Stomach (tissue), 9 donors: ENCODE results near the gene GBP7. TPM values are rescaled to one million over a fixed set of nuclear protein-coding genes. Genes with fewer than 3 reads are reported as not detected.
"Not testable (repeated sequence)": the region's sequence is repeated elsewhere in the genome, so short reads cannot be mapped to it uniquely, and the experiment has no call there.

Source experiments
- DNase-seq, 2 donors: peaks; one replicate each; pipeline versions ENCODE4 v3.0.0 to v3.0.0-alpha.2; 2013 to 2019
- H3K27ac ChIP-seq, 5 donors: fragments of 200-600 bp in 4 of 5; sonication (generic) in 4 of 5; one replicate each; pipeline ENCODE4 v1.5.1; 2013 to 2019; ENCODE audit warnings: mild to moderate bottlenecking in 1 of 5, moderate library complexity in 1 of 5
- H3K27me3 ChIP-seq, 3 donors: fragments of 200-600 bp; sonication (generic); one replicate each; pipeline ENCODE4 v1.5.1; 2017 to 2019; ENCODE audit warnings: mixed run types in 1 of 3
- H3K36me3 ChIP-seq, 4 donors: fragments of 200-600 bp; sonication (generic); 1 replicate in 3 of 4; 2 replicates in 1 of 4; pipeline ENCODE4 v1.5.1; 2016 to 2019
- H3K4me1 ChIP-seq, 4 donors: fragments of 200-600 bp; sonication (generic); one replicate each; pipeline ENCODE4 v1.5.1; 2016 to 2019
- H3K4me3 ChIP-seq, 4 donors: fragments of 200-600 bp; sonication (generic) in 3 of 4; one replicate each; pipeline ENCODE4 v1.5.1; 2016 to 2019; ENCODE audit warnings: mild to moderate bottlenecking in 1 of 4
- H3K9me3 ChIP-seq, 4 donors: fragments of 200-600 bp; sonication (generic); one replicate each; pipeline ENCODE4 v1.5.1; 2016 to 2019
- EP300 ChIP-seq: sonication (generic); formaldehyde crosslinking; IDR thresholded peaks from one replicate; pipeline ENCODE4 v1.6.1; 2017; ENCODE audit warnings: antibody characterized with exemption
- POLR2A ChIP-seq, 4 donors: fragments of 450-650 bp; IDR thresholded peaks; one replicate each; pipeline ENCODE4 v1.6.1; 2016; ENCODE audit warnings: antibody characterized with exemption in 4 of 4, control low read depth in 2 of 4, mild to moderate bottlenecking in 1 of 4, moderate library complexity in 1 of 4
- POLR2AphosphoS5 ChIP-seq, 3 donors: sonication (generic); formaldehyde crosslinking; IDR thresholded peaks; one replicate each; pipeline ENCODE4 v1.6.1; 2016; ENCODE audit warnings: antibody characterized with exemption in 3 of 3
- WGBS, 5 donors: extraction: QIAGEN DNeasy Blood & Tissue Kit in 3 of 5; methylation state at CpG; one replicate each; pipeline versions ENCODE4 v1.1.5 to v1.1.7; 2013 to 2018; 5-methylcytosine and 5-hydroxymethylcytosine counted together
- intact Hi-C: fragments of 100-400 bp; cut with DNase I; formaldehyde crosslinking; loops from one replicate; pipeline ENCODE4 v1.15.1; 2023; ENCODE audit warnings: low total_unique reads
- polyA plus RNA-seq, 3 donors: library from polyadenylated mRNA; stranded (reverse); fragments of 200-250 nt; gene quantifications; one replicate each; pipeline ENCODE4 v1.2.3, GENCODE V29; 2013
- total RNA-seq, 5 donors: library from RNA; depleted of rRNA; stranded (reverse); fragments of >200 nt; gene quantifications; one replicate each; pipeline versions ENCODE4 v1.1.0 to v1.2.3, GENCODE V29; 2014 to 2016
- TF ChIP-seq, protein P1 (sequence below), 7 experiments: fragments of 450-650 bp in 4 of 7; fragments of 200-600 bp in 3 of 7; sonication (generic) in 3 of 7; IDR thresholded peaks; one replicate each; pipeline ENCODE4 v1.5.1; 2016 to 2019; ENCODE audit warnings: antibody characterized with exemption in 7 of 7, control low read depth in 2 of 7, mild to moderate bottlenecking in 1 of 7
- donor health status: healthy with polysubstance abuse.
- donor health status: Bipolar disorder and iron deficiency.
- donor health status: healthy.

Gene GBP7
- total and polyA plus RNA-seq, 8 donors = not detected

DNA sequence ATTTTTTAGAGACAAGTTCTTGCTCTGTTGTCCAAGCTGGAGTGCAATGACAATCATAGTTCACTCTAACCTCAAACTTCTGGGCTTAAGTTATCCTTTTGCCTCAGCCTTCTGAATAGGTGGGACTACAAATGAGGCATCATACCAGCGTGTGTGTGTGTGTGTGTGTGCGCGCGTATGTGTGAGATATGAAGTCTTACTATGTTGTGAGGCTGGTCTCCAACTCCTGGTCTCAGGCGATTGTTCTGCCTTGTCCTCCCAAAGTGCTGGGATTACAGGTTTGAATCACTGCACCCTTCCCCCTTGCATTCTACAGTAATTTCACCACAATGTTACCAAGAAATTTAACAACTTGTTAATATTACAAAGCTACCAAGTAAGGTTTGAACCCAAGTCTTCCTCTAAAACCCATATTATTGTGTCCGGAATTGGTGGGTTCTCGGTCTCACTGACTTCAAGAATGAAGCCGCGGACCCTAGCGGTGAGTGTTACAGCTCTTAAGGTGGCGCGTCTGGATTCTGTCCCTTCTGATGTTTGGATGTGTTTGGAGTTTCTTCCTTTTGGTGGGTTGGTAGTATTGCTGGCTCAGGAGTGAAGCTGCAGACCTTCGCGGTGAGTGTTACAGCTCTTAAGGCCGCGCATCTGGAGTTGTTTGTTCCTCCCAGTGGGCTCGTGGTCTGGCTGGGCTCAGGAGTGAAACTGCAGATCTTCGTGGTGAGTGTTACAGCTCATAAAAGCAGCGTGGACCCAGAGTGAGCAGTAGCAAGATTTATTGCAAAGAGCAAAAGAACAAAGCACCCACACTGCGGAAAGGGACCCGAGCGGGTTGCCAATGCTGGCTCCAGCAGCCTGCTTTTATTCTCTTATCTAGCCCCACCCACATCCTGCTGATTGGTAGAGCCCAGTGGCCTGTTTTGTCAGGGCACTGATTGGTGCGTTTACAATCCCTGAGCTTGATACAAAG lies 48.9 kb downstream of the GBP7 start:
- intact Hi-C loops, H3K36me3 ChIP-seq, H3K9me3 ChIP-seq, H3K27me3 ChIP-seq: not testable (repeated sequence)
- DNase-seq = peak in 1 of 2 donors; percentile 22
- H3K4me3 ChIP-seq = peak overlapping the region in 3 of 4 donors; percentile 2 to 38 (median 19)
- H3K4me1 ChIP-seq = peaks cover 14 to 78% (median 39%) of the 10 kb centered on the region in 4 donors
- H3K27ac ChIP-seq = peak overlapping the region; percentile 61 to 90 (median 79)
- 72 to 82% (median 76%) methylated on average over 23 of the region's 23 CpGs for WGBS, 5 donors
- peak in 2 of 3 donors; percentile 42 to 56 for TF ChIP-seq POLR2AphosphoS5 (IDR thresholded peaks at IDR 0.05)

DNA sequence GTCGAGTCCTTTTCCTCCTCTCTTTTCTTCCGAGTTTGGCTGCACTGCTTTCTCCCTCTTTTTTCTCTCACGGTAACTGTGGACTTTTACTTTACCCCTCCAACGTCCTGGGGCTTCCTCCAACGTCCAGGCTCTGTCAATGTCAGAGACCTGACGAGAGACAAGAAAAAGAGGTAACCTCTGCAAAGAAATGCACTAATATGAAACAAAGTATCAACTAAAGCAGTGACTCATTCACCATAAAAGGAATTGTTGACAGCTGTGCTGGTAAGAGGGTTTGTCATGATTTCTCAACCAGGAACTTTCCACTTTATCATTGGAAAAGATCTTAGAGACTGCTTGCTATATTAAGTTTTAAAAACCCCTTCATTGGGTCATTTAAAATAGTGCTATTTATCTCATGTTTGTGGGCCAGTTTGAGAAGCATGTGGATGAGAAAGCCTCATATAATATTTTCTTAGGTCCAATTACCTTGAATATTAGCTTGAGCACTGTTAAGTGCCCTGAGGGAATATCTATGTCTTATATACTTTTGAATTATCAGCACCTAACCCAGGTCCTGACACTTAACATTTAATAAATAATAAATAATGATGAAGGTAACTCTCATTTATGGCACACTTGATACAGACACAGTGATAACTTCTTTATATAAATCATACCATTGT lies 49.8 kb downstream of the GBP7 start, which contains the start of gene GBP2:
Gene GBP2, minus strand, starts transcription at position 202 of the 668 bp plus-strand sequence. CDS start 4,148 bp downstream, outside the sequence.
- 3 to 6% (median 5%) methylated on average over 6 of the region's 6 CpGs for WGBS, 5 donors
- Histone ChIP-seq H3K4me1 (peaks cover 14 to 84% (median 39%) of the 10 kb centered on the region in 4 donors), H3K27me3 (no peaks in the 10 kb centered on the region), H3K4me3 (peak within 1 kb of the TSS; percentile 38 to 56 (median 52)), H3K36me3 (peaks cover 0 to 11% (median 8%) of the 10 kb centered on the region in 4 donors), H3K9me3 (no peaks in the 10 kb centered on the region), H3K27ac (peak within 1 kb of the TSS; percentile 64 to 90 (median 79))
- TF ChIP-seq, protein P1, sequence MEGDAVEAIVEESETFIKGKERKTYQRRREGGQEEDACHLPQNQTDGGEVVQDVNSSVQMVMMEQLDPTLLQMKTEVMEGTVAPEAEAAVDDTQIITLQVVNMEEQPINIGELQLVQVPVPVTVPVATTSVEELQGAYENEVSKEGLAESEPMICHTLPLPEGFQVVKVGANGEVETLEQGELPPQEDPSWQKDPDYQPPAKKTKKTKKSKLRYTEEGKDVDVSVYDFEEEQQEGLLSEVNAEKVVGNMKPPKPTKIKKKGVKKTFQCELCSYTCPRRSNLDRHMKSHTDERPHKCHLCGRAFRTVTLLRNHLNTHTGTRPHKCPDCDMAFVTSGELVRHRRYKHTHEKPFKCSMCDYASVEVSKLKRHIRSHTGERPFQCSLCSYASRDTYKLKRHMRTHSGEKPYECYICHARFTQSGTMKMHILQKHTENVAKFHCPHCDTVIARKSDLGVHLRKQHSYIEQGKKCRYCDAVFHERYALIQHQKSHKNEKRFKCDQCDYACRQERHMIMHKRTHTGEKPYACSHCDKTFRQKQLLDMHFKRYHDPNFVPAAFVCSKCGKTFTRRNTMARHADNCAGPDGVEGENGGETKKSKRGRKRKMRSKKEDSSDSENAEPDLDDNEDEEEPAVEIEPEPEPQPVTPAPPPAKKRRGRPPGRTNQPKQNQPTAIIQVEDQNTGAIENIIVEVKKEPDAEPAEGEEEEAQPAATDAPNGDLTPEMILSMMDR (IDR thresholded peaks at IDR 0.05) = no peak
- peak in 2 of 3 donors; percentile 66 to 77 for TF ChIP-seq POLR2AphosphoS5 (IDR thresholded peaks at IDR 0.05)
- intact Hi-C loops = no loop called here
- peak in 1 of 2 donors; percentile 73 for DNase-seq

DNA sequence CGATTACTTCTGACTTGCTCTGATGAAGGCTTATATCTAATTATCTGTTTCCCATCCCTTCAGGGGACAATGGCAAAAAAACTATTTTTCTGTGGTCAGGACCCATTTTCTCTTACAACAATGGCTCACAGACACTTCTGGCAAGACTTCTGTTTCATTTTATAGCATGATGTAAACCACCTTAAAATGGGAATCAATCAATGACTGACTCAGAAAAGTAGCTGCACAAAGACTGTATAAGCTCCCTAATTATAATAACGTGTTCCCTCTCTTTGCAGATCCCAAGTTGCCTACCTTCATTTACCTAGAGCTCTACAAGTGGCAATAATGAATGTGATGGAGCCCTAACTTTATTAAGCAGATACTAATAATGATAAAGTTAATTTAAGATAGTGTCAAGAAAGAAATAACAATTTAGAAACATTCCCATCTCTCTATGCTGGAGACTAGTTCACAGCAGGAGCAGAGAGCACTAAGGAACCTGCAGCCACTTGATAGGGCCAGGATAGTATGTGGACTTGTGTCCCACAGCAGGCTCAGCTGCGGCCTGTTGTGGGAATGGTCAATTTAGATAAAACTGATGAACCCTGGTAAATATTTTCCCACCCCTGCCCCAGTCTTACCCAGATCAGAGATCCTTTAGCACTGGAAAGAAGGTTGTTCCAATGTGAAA lies 50.4 kb downstream of the GBP7 start:
- H3K9me3 ChIP-seq = no peaks in the 10 kb centered on the region
- peak in 1 of 2 donors; percentile 29 for DNase-seq
- peaks cover under 1 to 18% (median 15%) of the 10 kb centered on the region in 4 donors for H3K36me3 ChIP-seq
- peaks cover 14 to 81% (median 39%) of the 10 kb centered on the region in 4 donors for H3K4me1 ChIP-seq
- no peaks in the 10 kb centered on the region for H3K27me3 ChIP-seq
- peak overlapping the region; percentile 64 to 90 (median 79) for H3K27ac ChIP-seq
- peak overlapping the region; percentile 38 to 56 (median 52) for H3K4me3 ChIP-seq
- intact Hi-C loops = no loop called here
- 9 to 18% (median 14%) methylated on average over 3 of the region's 3 CpGs for WGBS, 5 donors
- no peak for TF ChIP-seq EP300
- TF ChIP-seq POLR2A (IDR thresholded peaks at IDR 0.05) = no peak
- TF ChIP-seq, protein P1 (IDR thresholded peaks at IDR 0.05) = no peak
- no peak for TF ChIP-seq POLR2AphosphoS5 (IDR thresholded peaks at IDR 0.05)

DNA sequence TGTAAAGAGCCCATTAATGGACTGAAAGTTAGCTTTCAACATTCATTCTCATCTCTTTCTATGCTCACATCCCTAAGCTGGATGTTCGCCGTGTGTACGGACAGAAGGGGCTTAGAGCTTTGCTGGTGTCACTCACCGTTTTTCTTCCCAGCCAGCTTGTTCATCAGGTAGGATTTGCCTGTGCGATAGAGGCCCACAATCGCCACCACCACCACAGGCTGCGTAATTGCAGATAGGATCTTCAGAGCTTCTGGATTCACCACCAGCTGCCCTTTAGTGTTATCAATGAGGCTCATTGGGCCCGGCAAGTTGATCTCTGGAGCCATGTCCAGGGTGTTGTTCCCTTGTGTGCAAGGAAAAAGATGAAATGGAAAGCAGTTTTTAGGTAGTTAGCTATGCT lies 54.2 kb downstream of the GBP7 start:
- Histone ChIP-seq H3K4me1 (peaks cover 4 to 47% (median 23%) of the 10 kb centered on the region in 4 donors), H3K9me3 (no peaks in the 10 kb centered on the region), H3K27ac (no peak overlapping the region), H3K4me3 (peak overlapping the region in 1 of 4 donors; percentile 52), H3K36me3 (peaks cover 28 to 56% (median 52%) of the 10 kb centered on the region in 4 donors), H3K27me3 (no peaks in the 10 kb centered on the region)
- TF ChIP-seq POLR2AphosphoS5 (IDR thresholded peaks at IDR 0.05) (no peak), POLR2A (IDR thresholded peaks at IDR 0.05) (no peak), EP300 (no peak)
- TF ChIP-seq, protein P1 (IDR thresholded peaks at IDR 0.05) = no peak
- intact Hi-C loops = no loop called here
- WGBS, 5 donors = 95 to 97% (median 95%) methylated on average over 8 of the region's 8 CpGs
- DNase-seq = no peak
